Activated naive CD4-positive, alpha-beta T cell treated with anti-CD3 and anti-CD28 coated beads, Interleukin-2, amount 50 U/mL, for 24 hours (primary cell): ENCODE results near the gene ZBTB24.

Experiments
- H3K27ac Mint-ChIP-seq: one replicate; pipeline ENCODE4 v1.8.0; 2021; ENCODE audit warnings: mild to moderate bottlenecking, mixed read lengths
- H3K27me3 Mint-ChIP-seq: one replicate; pipeline ENCODE4 v1.8.0; 2021; ENCODE audit warnings: mixed read lengths
- H3K36me3 Mint-ChIP-seq: one replicate; pipeline ENCODE4 v1.8.0; 2021; ENCODE audit warnings: mixed read lengths
- H3K4me1 Mint-ChIP-seq: one replicate; pipeline ENCODE4 v1.8.0; 2021; ENCODE audit warnings: mixed read lengths
- H3K4me3 Mint-ChIP-seq: one replicate; pipeline ENCODE4 v1.8.0; 2021; ENCODE audit warnings: mild to moderate bottlenecking, mixed read lengths
- H3K9me3 Mint-ChIP-seq: one replicate; pipeline ENCODE4 v1.8.0; 2021; ENCODE audit warnings: mixed read lengths

ZBTB24 gene

GRCh38 chr6:109484122-109484521 lies 1.1 kb upstream of the ZBTB24 start:
- Mint-ChIP-seq H3K9me3 (no peaks in the 10 kb centered on the region), H3K36me3 (peaks cover 17% of the 10 kb centered on the region), H3K4me1 (peaks cover 36% of the 10 kb centered on the region), H3K27ac (peak overlapping the region; percentile 15), H3K4me3 (peak overlapping the region; percentile 81), H3K27me3 (no peaks in the 10 kb centered on the region)

DNA sequence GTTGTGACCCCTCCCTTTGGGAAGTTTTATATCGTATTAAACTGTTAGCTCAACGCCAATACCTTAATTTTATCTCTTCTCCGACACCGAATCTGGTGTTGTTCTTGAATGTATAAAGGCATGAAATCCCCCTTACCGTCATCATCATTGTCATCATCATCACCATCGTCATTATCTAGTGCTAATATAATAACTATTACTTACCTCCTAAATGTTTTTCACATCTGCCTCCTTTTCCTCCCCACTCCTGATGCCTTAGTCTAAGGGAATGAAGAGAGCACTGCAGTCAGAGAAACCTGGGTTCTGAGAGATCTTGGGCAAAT lies 677 bp upstream of the ZBTB24 start:
- Mint-ChIP-seq H3K36me3 (peaks cover 22% of the 10 kb centered on the region), H3K27ac (peak overlapping the region; percentile 15), H3K27me3 (no peaks in the 10 kb centered on the region), H3K4me1 (peaks cover 41% of the 10 kb centered on the region), H3K9me3 (no peaks in the 10 kb centered on the region), H3K4me3 (peak overlapping the region; percentile 81)

DNA sequence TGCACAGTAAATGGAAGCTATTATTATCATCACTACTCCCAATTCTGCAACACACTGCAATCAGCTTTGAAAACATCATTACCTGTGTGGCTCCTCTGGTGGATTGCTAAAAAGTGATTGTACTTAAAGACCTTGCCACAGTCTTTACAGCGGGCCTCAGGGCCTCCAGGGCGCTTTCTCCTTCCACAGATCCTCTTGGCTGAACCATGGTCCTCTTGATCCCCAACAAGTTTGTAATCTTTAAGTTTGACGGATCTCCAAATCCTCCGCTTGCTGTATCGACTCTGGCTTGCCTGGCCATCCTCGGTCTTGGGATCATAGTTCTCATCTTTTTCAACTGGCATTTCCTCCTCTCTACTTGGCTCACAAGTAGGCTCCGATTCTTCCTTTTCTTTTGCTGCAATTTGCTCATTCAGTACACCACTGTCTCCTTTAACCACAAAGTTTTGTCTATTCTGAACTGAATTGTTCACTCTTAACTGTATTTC lies 2.0 kb downstream of the ZBTB24 start:
- Mint-ChIP-seq H3K4me1 (peaks cover 65% of the 10 kb centered on the region), H3K36me3 (peaks cover 25% of the 10 kb centered on the region), H3K27ac (peak overlapping the region; percentile 71), H3K27me3 (no peaks in the 10 kb centered on the region), H3K4me3 (peak overlapping the region; percentile 96), H3K9me3 (no peaks in the 10 kb centered on the region)

GRCh38 chr6:109478841-109479624 lies 4.0 kb downstream of the ZBTB24 start:
- peaks cover 36% of the 10 kb centered on the region for H3K36me3 Mint-ChIP-seq
- H3K27me3 Mint-ChIP-seq, result no peaks in the 10 kb centered on the region
- H3K27ac Mint-ChIP-seq, result peak overlapping the region; percentile 88
- H3K4me1 Mint-ChIP-seq, result peaks cover 70% of the 10 kb centered on the region
- peak overlapping the region; percentile 96 for H3K4me3 Mint-ChIP-seq
- no peaks in the 10 kb centered on the region for H3K9me3 Mint-ChIP-seq

DNA sequence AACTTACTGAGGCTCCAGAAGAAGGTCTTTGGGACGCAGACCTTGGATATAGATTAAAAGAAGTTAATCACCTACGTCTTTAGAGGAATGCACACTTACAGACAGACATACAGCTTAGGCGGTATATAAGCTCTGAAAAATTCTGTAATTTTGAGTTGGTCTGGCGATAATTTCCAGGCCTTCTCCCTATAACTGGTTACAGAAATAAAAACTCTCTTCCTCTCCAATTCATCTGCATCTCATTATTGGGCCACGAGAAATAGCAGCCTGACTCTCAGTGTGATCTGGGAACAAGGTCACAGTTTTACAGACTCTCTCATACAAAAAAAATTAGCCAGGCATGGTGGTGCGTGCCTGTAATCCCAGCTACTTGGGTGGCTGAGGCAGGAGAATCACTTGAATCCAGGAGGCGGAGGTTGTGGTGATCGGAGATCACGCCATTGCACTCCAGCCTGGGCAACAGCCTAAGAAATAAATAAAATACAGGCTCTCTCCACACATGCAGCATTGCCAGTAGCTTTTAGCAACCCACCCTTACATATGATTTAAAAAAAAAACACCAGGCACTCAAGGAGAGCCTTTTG lies 4.7 kb downstream of the ZBTB24 start:
- H3K36me3 Mint-ChIP-seq, result peaks cover 38% of the 10 kb centered on the region

GRCh38 chr6:109477725-109478124 lies 5.3 kb downstream of the ZBTB24 start:
- H3K36me3 Mint-ChIP-seq, result peaks cover 43% of the 10 kb centered on the region
- H3K27me3 Mint-ChIP-seq, result no peaks in the 10 kb centered on the region
- peaks cover 78% of the 10 kb centered on the region for H3K4me1 Mint-ChIP-seq
- H3K27ac Mint-ChIP-seq, result no peak overlapping the region
- H3K4me3 Mint-ChIP-seq, result peak overlapping the region; percentile 96
- H3K9me3 Mint-ChIP-seq, result no peaks in the 10 kb centered on the region

More for the DNA sequence above, 4.7 kb downstream of the ZBTB24 start:
- Mint-ChIP-seq H3K4me1 (peaks cover 72% of the 10 kb centered on the region), H3K27ac (peak overlapping the region; percentile 88), H3K4me3 (peak overlapping the region; percentile 96), H3K27me3 (no peaks in the 10 kb centered on the region), H3K9me3 (no peaks in the 10 kb centered on the region)

DNA sequence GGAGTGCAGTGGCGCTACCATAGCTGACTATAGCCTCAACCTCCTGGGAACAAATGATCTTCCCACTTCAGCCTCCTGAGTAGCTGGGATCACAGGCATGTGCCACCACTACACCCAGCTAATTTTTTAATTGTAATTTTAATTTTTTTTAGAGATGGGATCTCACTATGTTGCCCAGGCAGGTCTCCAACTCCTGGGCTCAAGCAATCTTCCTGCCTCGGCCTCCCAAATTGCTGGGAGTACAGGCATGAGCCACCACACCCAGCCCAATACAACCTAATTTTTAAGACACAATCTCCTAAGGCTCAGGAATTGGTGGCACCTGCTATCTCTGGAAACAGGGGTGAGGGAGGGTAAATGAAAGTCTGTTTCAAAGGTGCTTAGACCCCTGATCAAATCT lies 5.8 kb downstream of the ZBTB24 start:
- no peaks in the 10 kb centered on the region for H3K9me3 Mint-ChIP-seq
- H3K4me1 Mint-ChIP-seq, result peaks cover 83% of the 10 kb centered on the region
- peaks cover 47% of the 10 kb centered on the region for H3K36me3 Mint-ChIP-seq
- no peaks in the 10 kb centered on the region for H3K27me3 Mint-ChIP-seq
- H3K27ac Mint-ChIP-seq, result no peak overlapping the region
- H3K4me3 Mint-ChIP-seq, result peak overlapping the region; percentile 96

GRCh38 chr6:109475625-109476024 lies 7.4 kb downstream of the ZBTB24 start:
- Mint-ChIP-seq H3K4me1 (peaks cover 85% of the 10 kb centered on the region), H3K27me3 (no peaks in the 10 kb centered on the region), H3K4me3 (no peak overlapping the region), H3K9me3 (no peaks in the 10 kb centered on the region), H3K36me3 (peaks cover 43% of the 10 kb centered on the region), H3K27ac (peak overlapping the region; percentile 74)

- no peaks in the 10 kb centered on the region for H3K27me3 Mint-ChIP-seq
- H3K4me3 Mint-ChIP-seq, result no peak overlapping the region
- H3K9me3 Mint-ChIP-seq, result no peaks in the 10 kb centered on the region
- peaks cover 86% of the 10 kb centered on the region for H3K4me1 Mint-ChIP-seq
- H3K36me3 Mint-ChIP-seq, result peaks cover 41% of the 10 kb centered on the region
- H3K27ac Mint-ChIP-seq, result peak overlapping the region; percentile 15
These were observed 8.0 kb downstream of the ZBTB24 start for GRCh38 chr6:109474995-109475394.

DNA sequence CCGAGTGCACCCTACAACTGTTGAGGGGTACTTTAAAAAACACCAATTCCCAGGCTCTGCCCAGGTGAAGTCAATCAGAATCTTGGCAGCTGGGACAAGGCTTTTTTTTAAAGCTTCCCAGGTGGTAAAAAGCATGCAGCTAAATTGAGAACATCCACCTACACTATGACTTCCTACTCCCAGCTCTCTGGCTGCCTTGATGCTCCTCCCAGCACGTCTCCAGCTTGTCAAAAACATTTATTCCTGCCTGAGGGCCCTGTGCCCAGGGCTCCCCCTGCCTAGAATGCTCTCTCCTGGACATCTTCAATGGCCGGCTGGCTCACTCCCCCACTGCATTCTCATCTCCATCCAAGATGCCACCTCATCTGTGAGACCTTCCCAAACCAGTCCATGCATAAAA lies 9.9 kb downstream of the ZBTB24 start:
- Mint-ChIP-seq H3K9me3 (no peaks in the 10 kb centered on the region), H3K27ac (peak overlapping the region; percentile 74), H3K4me3 (no peak overlapping the region), H3K4me1 (peaks cover 90% of the 10 kb centered on the region), H3K36me3 (peaks cover 39% of the 10 kb centered on the region), H3K27me3 (no peaks in the 10 kb centered on the region)

DNA sequence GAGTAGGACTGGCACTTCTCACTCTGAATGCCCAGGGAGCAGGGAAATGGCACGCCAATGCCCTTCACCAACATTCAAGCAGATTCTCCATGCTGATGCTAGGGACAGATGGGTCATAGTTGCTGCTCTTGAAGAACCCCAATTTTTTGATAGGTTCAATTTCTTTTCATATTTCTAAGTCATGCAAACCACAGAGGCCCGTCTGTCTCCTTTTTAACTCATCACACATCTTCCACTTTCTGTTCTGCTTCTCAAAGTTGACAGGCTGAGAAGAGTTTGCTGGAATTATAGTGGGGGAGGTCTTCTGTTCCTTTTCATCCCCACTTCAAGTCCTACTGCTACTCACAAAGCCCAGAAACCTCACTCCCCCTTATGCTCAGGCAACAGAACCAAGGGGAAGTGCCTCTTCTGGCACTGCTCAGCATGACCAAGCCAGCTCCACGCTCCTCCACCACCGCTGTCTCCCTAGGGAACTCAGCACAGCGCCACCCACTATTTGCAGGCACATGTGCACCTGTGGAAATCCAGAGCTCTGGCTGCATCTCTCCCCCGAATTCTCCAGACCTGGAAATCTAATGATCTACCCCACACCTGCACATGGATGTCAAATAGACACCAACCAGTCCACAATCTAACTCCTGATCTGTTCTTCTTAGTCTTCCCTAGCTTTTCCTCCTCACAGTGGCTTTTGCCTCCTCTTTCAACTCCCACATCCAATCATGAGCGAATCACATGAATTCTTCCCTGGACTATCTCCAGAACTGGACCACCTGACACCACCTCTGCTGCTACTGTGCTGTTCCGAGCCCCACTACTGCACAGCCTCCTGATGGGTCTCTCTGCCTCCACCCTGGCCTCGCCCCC lies 10.7 kb downstream of the ZBTB24 start:
- peaks cover 43% of the 10 kb centered on the region for H3K36me3 Mint-ChIP-seq
- H3K9me3 Mint-ChIP-seq, result no peaks in the 10 kb centered on the region
- H3K27me3 Mint-ChIP-seq, result no peaks in the 10 kb centered on the region
- no peak overlapping the region for H3K4me3 Mint-ChIP-seq
- peak overlapping the region; percentile 74 for H3K27ac Mint-ChIP-seq
- peaks cover 90% of the 10 kb centered on the region for H3K4me1 Mint-ChIP-seq

DNA sequence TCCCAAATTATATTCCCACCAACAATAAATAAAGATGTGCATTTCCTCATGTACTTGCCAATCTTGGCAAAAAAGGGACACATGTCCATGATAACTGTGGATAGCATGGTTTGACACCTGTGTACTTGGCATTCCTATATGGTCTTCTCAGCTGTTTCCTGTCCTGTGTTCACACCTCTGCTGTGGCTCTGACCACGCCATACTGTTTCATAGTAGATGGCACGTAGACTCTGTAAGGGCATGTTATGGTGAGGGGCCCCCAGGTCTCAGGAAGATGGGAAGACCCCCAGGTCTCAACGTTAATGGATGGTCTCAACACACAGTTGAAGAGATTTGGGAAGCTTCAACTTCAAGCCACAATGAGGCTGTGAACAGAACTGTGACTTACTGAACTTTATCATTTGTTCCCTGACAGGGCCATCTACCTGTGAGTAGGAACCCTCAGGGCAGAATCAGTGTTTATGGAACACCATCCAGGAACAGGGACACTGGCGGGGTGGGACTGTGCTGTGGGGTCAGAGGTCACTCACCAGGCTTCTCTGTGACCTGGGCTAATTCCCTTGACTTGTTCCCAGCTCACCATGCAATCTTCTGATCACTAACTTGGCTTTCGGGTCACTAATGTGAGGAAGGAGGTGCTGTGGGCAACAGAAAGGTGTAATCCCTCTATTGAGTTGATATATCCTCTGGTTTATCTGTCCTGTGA lies 11.8 kb downstream of the ZBTB24 start:
- peaks cover 47% of the 10 kb centered on the region for H3K36me3 Mint-ChIP-seq
- no peak overlapping the region for H3K27ac Mint-ChIP-seq
- no peaks in the 10 kb centered on the region for H3K27me3 Mint-ChIP-seq
- no peak overlapping the region for H3K4me3 Mint-ChIP-seq
- no peaks in the 10 kb centered on the region for H3K9me3 Mint-ChIP-seq
- peaks cover 82% of the 10 kb centered on the region for H3K4me1 Mint-ChIP-seq

DNA sequence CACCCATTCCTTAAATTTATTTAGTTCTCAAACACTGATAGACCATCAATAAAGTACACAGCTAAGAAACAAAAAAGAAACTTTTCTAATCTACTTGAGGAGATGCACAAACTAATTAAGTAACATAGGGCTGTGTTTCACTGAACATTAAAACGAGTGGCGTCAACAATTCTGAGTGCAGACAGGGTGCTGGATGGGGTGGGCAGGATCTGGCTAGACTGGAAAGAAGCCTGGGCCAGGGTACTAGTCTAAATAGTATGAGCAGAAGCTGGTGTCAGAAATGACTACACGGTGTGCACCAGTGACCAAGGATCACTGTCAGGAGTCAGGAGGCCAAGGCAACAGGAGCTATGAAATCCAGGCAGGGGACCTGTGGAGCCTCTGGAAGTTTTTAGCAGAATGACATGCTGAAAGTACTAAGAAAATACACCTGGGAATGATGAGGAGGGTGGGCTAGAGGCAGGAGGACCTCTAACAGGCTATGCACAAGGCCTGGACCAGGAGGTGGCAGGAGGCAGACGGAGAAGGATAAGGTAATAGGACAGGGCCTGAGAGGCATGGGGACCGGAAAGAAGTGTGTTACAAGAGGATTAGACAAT lies 13.3 kb downstream of the ZBTB24 start:
- Mint-ChIP-seq H3K36me3 (peaks cover 43% of the 10 kb centered on the region), H3K9me3 (no peaks in the 10 kb centered on the region), H3K27ac (peak overlapping the region; percentile 49), H3K4me3 (no peak overlapping the region), H3K27me3 (no peaks in the 10 kb centered on the region), H3K4me1 (peaks cover 82% of the 10 kb centered on the region)

GRCh38 chr6:109467696-109468095 lies 15.3 kb downstream of the ZBTB24 start:
- no peaks in the 10 kb centered on the region for H3K27me3 Mint-ChIP-seq
- no peak overlapping the region for H3K27ac Mint-ChIP-seq
- H3K4me3 Mint-ChIP-seq, result no peak overlapping the region
- peaks cover 74% of the 10 kb centered on the region for H3K4me1 Mint-ChIP-seq
- H3K9me3 Mint-ChIP-seq, result no peaks in the 10 kb centered on the region
- H3K36me3 Mint-ChIP-seq, result peaks cover 35% of the 10 kb centered on the region
